AG09309 (cell line): ENCODE measurements around the gene C1QTNF2.

Experiments
- DNase-seq: peaks from one replicate; pipeline ENCODE4 v3.0.0-alpha.2; 2010; ENCODE audit warnings: low read depth
- H3K4me3 ChIP-seq: 2 replicates; pipeline ENCODE4 v1.5.1; 2011; ENCODE audit warnings: mild to moderate bottlenecking, low read depth, low read length, moderate library complexity; ENCODE audit not compliant: control insufficient read depth
- CTCF ChIP-seq: IDR thresholded peaks from 2 replicates; pipeline ENCODE4 v1.5.1; 2011; ENCODE audit warnings: mild to moderate bottlenecking, low read depth, low read length, inconsistent platforms; ENCODE audit not compliant: insufficient read depth, control insufficient read depth; ENCODE audit errors: missing control alignments

The C1QTNF2 gene

GRCh38 chr5:160311491-160312133 is 58.8 kb downstream of the C1QTNF2 start:
- no peak for TF ChIP-seq CTCF
- H3K4me3 ChIP-seq = peak overlapping the region; percentile 47
- no peak for DNase-seq

GRCh38 chr5:160310552-160311295 is 59.7 kb downstream of the C1QTNF2 start:
- H3K4me3 ChIP-seq = no peak overlapping the region
- DNase-seq = no peak
- TF ChIP-seq CTCF = no peak

- no peak for TF ChIP-seq CTCF
- no peak overlapping the region for H3K4me3 ChIP-seq
- no peak for DNase-seq
These were observed 60.3 kb downstream of the C1QTNF2 start for GRCh38 chr5:160310140-160310539.

GRCh38 chr5:160306696-160307095 is 63.7 kb downstream of the C1QTNF2 start:
- TF ChIP-seq CTCF = no peak
- H3K4me3 ChIP-seq = no peak overlapping the region
- DNase-seq = no peak

- no peak for TF ChIP-seq CTCF
- DNase-seq = no peak
- no peak overlapping the region for H3K4me3 ChIP-seq
These were observed 65.1 kb downstream of the C1QTNF2 start for GRCh38 chr5:160305319-160305718.

GRCh38 chr5:160303690-160304089 is 66.7 kb downstream of the C1QTNF2 start:
- no peak for TF ChIP-seq CTCF
- H3K4me3 ChIP-seq = no peak overlapping the region
- no peak for DNase-seq

- no peak for DNase-seq
- no peak overlapping the region for H3K4me3 ChIP-seq
- no peak for TF ChIP-seq CTCF
These were observed 72.2 kb downstream of the C1QTNF2 start for GRCh38 chr5:160298189-160298588.
